BLaER1 (cell line): Measurements from ENCODE around the gene FAM171A1.

Experiments used
- H3K27ac ChIP-seq: shearing (Covaris generic); formaldehyde crosslinking; 2 replicates; pipeline ENCODE4 v1.8.1; 2022
- H3K27me3 ChIP-seq: shearing (Covaris generic); formaldehyde crosslinking; 2 replicates; pipeline ENCODE4 v1.8.1; 2022
- H3K36me3 ChIP-seq: shearing (Covaris generic); formaldehyde crosslinking; 2 replicates; pipeline ENCODE4 v1.8.1; 2022
- H3K4me1 ChIP-seq: shearing (Covaris generic); formaldehyde crosslinking; 2 replicates; pipeline ENCODE4 v1.8.1; 2022
- H3K4me2 ChIP-seq: shearing (Covaris generic); formaldehyde crosslinking; 2 replicates; pipeline ENCODE4 v1.8.1; 2022
- H3K4me3 ChIP-seq: shearing (Covaris generic); formaldehyde crosslinking; 2 replicates; pipeline ENCODE4 v1.8.1; 2022
- H3K9ac ChIP-seq: shearing (Covaris generic); formaldehyde crosslinking; 2 replicates; pipeline ENCODE4 v1.8.1; 2022
- H3K9me3 ChIP-seq: shearing (Covaris generic); formaldehyde crosslinking; 2 replicates; pipeline ENCODE4 v1.8.1; 2022
- H4K20me1 ChIP-seq: shearing (Covaris generic); formaldehyde crosslinking; 2 replicates; pipeline ENCODE4 v1.8.1; 2022
- Cebpa-rat ChIP-seq: shearing (Covaris generic); IDR thresholded peaks from 2 replicates; pipeline ENCODE4 v1.8.1; 2022

The FAM171A1 gene

GRCh38 chr10:15227611-15228372 is 143.3 kb downstream of the FAM171A1 start:
- Histone ChIP-seq H3K27ac (no peak overlapping the region), H3K27me3 (no peaks in the 10 kb centered on the region), H3K4me1 (no peaks in the 10 kb centered on the region), H3K9ac (no peak overlapping the region), H3K4me2 (no peak overlapping the region), H3K36me3 (peaks cover 77% of the 10 kb centered on the region), H3K9me3 (peaks cover 48% of the 10 kb centered on the region), H4K20me1 (no peaks in the 10 kb centered on the region), H3K4me3 (no peak overlapping the region)
- TF ChIP-seq Cebpa-rat = no peak

- Histone ChIP-seq H3K9me3 (peaks cover 48% of the 10 kb centered on the region), H3K4me2 (no peak overlapping the region), H3K27me3 (no peaks in the 10 kb centered on the region), H3K4me1 (no peaks in the 10 kb centered on the region), H3K27ac (no peak overlapping the region), H4K20me1 (no peaks in the 10 kb centered on the region), H3K4me3 (peak overlapping the region; percentile 25; the same call in 1 of the 2 replicates), H3K9ac (no peak overlapping the region), H3K36me3 (peaks cover 82% of the 10 kb centered on the region)
- no peak for TF ChIP-seq Cebpa-rat
These were observed 145.6 kb downstream of the FAM171A1 start for GRCh38 chr10:15225511-15225910.

- no peak for TF ChIP-seq Cebpa-rat
- Histone ChIP-seq H3K27me3 (no peaks in the 10 kb centered on the region), H3K4me1 (no peaks in the 10 kb centered on the region), H4K20me1 (no peaks in the 10 kb centered on the region), H3K27ac (no peak overlapping the region), H3K9me3 (peaks cover 48% of the 10 kb centered on the region), H3K4me2 (no peak overlapping the region), H3K36me3 (peaks cover 88% of the 10 kb centered on the region), H3K4me3 (peak overlapping the region; percentile 25; the same call in 1 of the 2 replicates), H3K9ac (no peak overlapping the region)
These were observed 146.1 kb downstream of the FAM171A1 start for GRCh38 chr10:15224948-15225347.

- no peak overlapping the region for H3K27ac ChIP-seq
- H3K4me3 ChIP-seq = no peak overlapping the region
- no peak overlapping the region for H3K9ac ChIP-seq
- no peaks in the 10 kb centered on the region for H3K4me1 ChIP-seq
- H3K27me3 ChIP-seq = no peaks in the 10 kb centered on the region
- no peak overlapping the region for H3K4me2 ChIP-seq
- H4K20me1 ChIP-seq = no peaks in the 10 kb centered on the region
- no peak for TF ChIP-seq Cebpa-rat
- H3K9me3 ChIP-seq = peaks cover 37% of the 10 kb centered on the region
- H3K36me3 ChIP-seq = peaks cover 94% of the 10 kb centered on the region
These were observed 147.9 kb downstream of the FAM171A1 start for GRCh38 chr10:15223174-15223573.

- Histone ChIP-seq H3K9me3 (peaks cover 37% of the 10 kb centered on the region), H3K4me1 (no peaks in the 10 kb centered on the region), H3K27ac (no peak overlapping the region), H3K36me3 (peaks cover 96% of the 10 kb centered on the region), H3K4me3 (no peak overlapping the region), H4K20me1 (no peaks in the 10 kb centered on the region), H3K4me2 (no peak overlapping the region), H3K27me3 (no peaks in the 10 kb centered on the region), H3K9ac (no peak overlapping the region)
- no peak for TF ChIP-seq Cebpa-rat
These were observed 148.6 kb downstream of the FAM171A1 start for GRCh38 chr10:15222511-15222910.

- H3K4me1 ChIP-seq = no peaks in the 10 kb centered on the region
- no peak overlapping the region for H3K4me3 ChIP-seq
- no peak overlapping the region for H3K4me2 ChIP-seq
- no peak overlapping the region for H3K27ac ChIP-seq
- peaks cover 17% of the 10 kb centered on the region for H3K9me3 ChIP-seq
- peaks cover 85% of the 10 kb centered on the region for H3K36me3 ChIP-seq
- TF ChIP-seq Cebpa-rat = no peak
- H3K27me3 ChIP-seq = no peaks in the 10 kb centered on the region
- H4K20me1 ChIP-seq = no peaks in the 10 kb centered on the region
- no peak overlapping the region for H3K9ac ChIP-seq
These were observed 150.6 kb downstream of the FAM171A1 start for GRCh38 chr10:15220445-15220844.

GRCh38 chr10:15216700-15217099 is 154.4 kb downstream of the FAM171A1 start:
- TF ChIP-seq Cebpa-rat = no peak
- Histone ChIP-seq H3K4me2 (no peak overlapping the region), H3K4me1 (no peaks in the 10 kb centered on the region), H3K27me3 (no peaks in the 10 kb centered on the region), H4K20me1 (peaks cover 10% of the 10 kb centered on the region), H3K27ac (no peak overlapping the region), H3K9me3 (no peaks in the 10 kb centered on the region), H3K4me3 (no peak overlapping the region), H3K9ac (no peak overlapping the region), H3K36me3 (peaks cover 85% of the 10 kb centered on the region)

GRCh38 chr10:15214237-15214636 is 156.9 kb downstream of the FAM171A1 start:
- Histone ChIP-seq H3K4me3 (no peak overlapping the region), H3K27ac (no peak overlapping the region), H3K4me2 (no peak overlapping the region), H4K20me1 (peaks cover 18% of the 10 kb centered on the region), H3K36me3 (peaks cover 80% of the 10 kb centered on the region), H3K27me3 (no peaks in the 10 kb centered on the region), H3K9ac (no peak overlapping the region), H3K9me3 (no peaks in the 10 kb centered on the region), H3K4me1 (peaks cover under 1% of the 10 kb centered on the region; the same call in 1 of the 2 replicates)
- no peak for TF ChIP-seq Cebpa-rat

- H3K4me3 ChIP-seq = no peak overlapping the region
- no peak for TF ChIP-seq Cebpa-rat
These were observed 157.6 kb downstream of the FAM171A1 start for GRCh38 chr10:15213461-15213861.

GRCh38 chr10:15211464-15211979 is 159.6 kb downstream of the FAM171A1 start:
- H3K27me3 ChIP-seq = no peaks in the 10 kb centered on the region
- no peaks in the 10 kb centered on the region for H3K9me3 ChIP-seq
- H3K4me1 ChIP-seq = peaks cover 17% of the 10 kb centered on the region
- no peak overlapping the region for H3K4me2 ChIP-seq
- no peak for TF ChIP-seq Cebpa-rat
- H3K36me3 ChIP-seq = peaks cover 61% of the 10 kb centered on the region
- H3K4me3 ChIP-seq = no peak overlapping the region
- H4K20me1 ChIP-seq = peaks cover 18% of the 10 kb centered on the region
- no peak overlapping the region for H3K9ac ChIP-seq
- no peak overlapping the region for H3K27ac ChIP-seq

More at GRCh38 chr10:15213461-15213861, 157.6 kb downstream of the FAM171A1 start:
- Histone ChIP-seq H3K9me3 (no peaks in the 10 kb centered on the region), H3K27ac (no peak overlapping the region), H3K4me1 (peaks cover 8% of the 10 kb centered on the region), H4K20me1 (peaks cover 18% of the 10 kb centered on the region), H3K4me2 (no peak overlapping the region), H3K36me3 (peaks cover 72% of the 10 kb centered on the region), H3K27me3 (no peaks in the 10 kb centered on the region), H3K9ac (no peak overlapping the region)
